Endothelial cell of umbilical vein (primary cell): ENCODE results near the gene VRK1. TPM values are rescaled to one million over a fixed set of nuclear protein-coding genes. Genes with fewer than 3 reads are reported as not detected.

Source experiments
- BruUV-seq: library from RNA; stranded (reverse); fragments of 400-500 nt; replicated peaks from 2 replicates; lab custom pipeline; 2021; lab: Mats Ljungman, UMichigan
- CTCF ChIA-PET: fragments of 300-600, 350-600 bp; sonication (Branson Sonifier 250); formaldehyde crosslinking; loops from one replicate; lab custom pipeline; 2021; ENCODE audit warnings: antibody characterized with exemption, inconsistent platforms; lab: Charles Lee
- POLR2A ChIA-PET: fragments of 300-600, 350-600 bp; sonication (Branson Sonifier 250); formaldehyde crosslinking; loops from one replicate; lab custom pipeline; 2021; ENCODE audit warnings: antibody characterized with exemption, inconsistent platforms; lab: Charles Lee
- DNase-seq: peaks from one replicate; pipeline ENCODE4 v3.0.0-alpha.2; 2011; ENCODE audit warnings: low read depth, low spot score
- FAIRE-seq: peaks from 2 replicates; lab custom pipeline; 2011; peaks lifted over from hg19 to GRCh38; lab: Jason Lieb, UNC
- H2AFZ ChIP-seq: 2 replicates; pipeline ENCODE4 v1.6.0; 2012; ENCODE audit warnings: low read depth, low read length, control low read depth, inconsistent platforms
- H3K27ac ChIP-seq: 2 replicates; pipeline ENCODE4 v1.5.1; 2011; ENCODE audit warnings: low read depth, mild to moderate bottlenecking, control low read depth, low read length, moderate library complexity; ENCODE audit not compliant: insufficient read depth
- H3K27me3 ChIP-seq, 2 experiments: 2 replicates each; pipeline versions ENCODE4 v1.6.0 to v1.6.1; 2011; ENCODE audit warnings: low read length in 2 of 2, mixed read lengths in 1 of 2; ENCODE audit not compliant: control insufficient read depth in 2 of 2, insufficient read depth in 2 of 2
- H3K36me3 ChIP-seq, 2 experiments: 2 replicates in 1 of 2; 3 replicates in 1 of 2; pipeline ENCODE4 v1.5.1; 2011; ENCODE audit warnings: low read length in 2 of 2, mild to moderate bottlenecking in 1 of 2, moderate library complexity in 1 of 2; ENCODE audit not compliant: control insufficient read depth in 2 of 2, insufficient read depth in 2 of 2; ENCODE audit errors: extremely low read depth in 1 of 2
- H3K4me1 ChIP-seq: 3 replicates; pipeline ENCODE4 v1.5.1; 2011; ENCODE audit warnings: mild to moderate bottlenecking, low read length; ENCODE audit not compliant: control insufficient read depth, insufficient read depth; ENCODE audit errors: extremely low read depth
- H3K4me2 ChIP-seq: 2 replicates; pipeline ENCODE4 v1.6.1; 2011; ENCODE audit warnings: low read length, control low read depth, mixed read lengths; ENCODE audit not compliant: insufficient read depth
- H3K4me3 ChIP-seq, 3 experiments: fragments of 200-600 bp in 1 of 3; sonication (generic), shearing (Covaris generic) in 1 of 3; replicated peaks in 1 of 3; 2 replicates each; pipeline ENCODE4 v1.5.1; 2011 to 2016; ENCODE audit warnings: control low read depth in 3 of 3, low read length in 3 of 3, mild to moderate bottlenecking in 2 of 3, inconsistent platforms in 1 of 3, low read depth in 1 of 3, moderate library complexity in 1 of 3; ENCODE audit not compliant: insufficient read depth in 1 of 3
- H3K79me2 ChIP-seq: 2 replicates; pipeline ENCODE4 v1.6.0; 2012; ENCODE audit warnings: low read length, inconsistent platforms; ENCODE audit not compliant: control insufficient read depth, insufficient read depth
- H3K9ac ChIP-seq: replicated peaks from 2 replicates; pipeline ENCODE3; 2011; ENCODE audit warnings: low read length, control low read depth; ENCODE audit not compliant: insufficient read depth; ENCODE audit errors: extremely low read depth
- H3K9me1 ChIP-seq: replicated peaks from 3 replicates; pipeline ENCODE4 v1.6.0; 2011; ENCODE audit warnings: mild to moderate bottlenecking, low read length; ENCODE audit not compliant: control insufficient read depth, insufficient read depth; ENCODE audit errors: extremely low read depth
- H3K9me3 ChIP-seq: replicated peaks from 2 replicates; pipeline ENCODE4 v1.5.1; 2012; ENCODE audit warnings: low read length, inconsistent platforms; ENCODE audit not compliant: control insufficient read depth, insufficient read depth
- H4K20me1 ChIP-seq: replicated peaks from 2 replicates; pipeline ENCODE3; 2011; ENCODE audit warnings: mild to moderate bottlenecking, low read length; ENCODE audit not compliant: control insufficient read depth, insufficient read depth; ENCODE audit errors: extremely low read depth
- EZH2 ChIP-seq: IDR thresholded peaks from 2 replicates; pipeline ENCODE4 v1.6.1; 2012; ENCODE audit warnings: borderline replicate concordance, low read depth, mild to moderate bottlenecking, moderate library complexity, low read length, inconsistent platforms; ENCODE audit not compliant: severe bottlenecking
- FOS ChIP-seq: IDR thresholded peaks from 2 replicates; pipeline ENCODE4 v1.6.1; 2011; ENCODE audit warnings: mild to moderate bottlenecking, low read length, moderate library complexity, borderline replicate concordance; ENCODE audit not compliant: insufficient read depth
- GATA2 ChIP-seq: IDR thresholded peaks from 2 replicates; pipeline ENCODE4 v1.7.0; 2011; ENCODE audit warnings: low read depth, mild to moderate bottlenecking, moderate library complexity, mixed read lengths, low read length; ENCODE audit not compliant: insufficient read length, insufficient read depth
- MYC ChIP-seq: IDR thresholded peaks from one replicate; pipeline ENCODE4 v1.6.1; 2011; ENCODE audit warnings: mild to moderate bottlenecking, low read depth, low read length
- POLR2A ChIP-seq: IDR thresholded peaks from 2 replicates; pipeline ENCODE4 v1.6.1; 2012; ENCODE audit warnings: low read depth, mild to moderate bottlenecking, control low read depth, low read length
- POLR2AphosphoS5 ChIP-seq: IDR thresholded peaks from 2 replicates; pipeline ENCODE4 v1.6.1; 2012; ENCODE audit warnings: low read depth, mild to moderate bottlenecking, control low read depth, low read length, moderate library complexity; ENCODE audit not compliant: insufficient read depth
- dilution Hi-C: fragments of 300-500 bp; cut with MboI; formaldehyde crosslinking; loops from one replicate; pipeline ENCODE4 v1.15.0; 2019; ENCODE audit warnings: low sequenced_read_pairs; ENCODE audit not compliant: extremely low pct_ligation_motif_present
- intact Hi-C: fragments of 100-400 bp; cut with micrococcal nuclease; formaldehyde crosslinking; loops from one replicate; pipeline ENCODE4 v1.10.0; 2022
- polyA plus RNA-seq, 4 experiments: library from polyadenylated mRNA; depleted of rRNA in 3 of 4; stranded (reverse) in 3 of 4; unstranded in 1 of 4; fragments of >200 nt; gene quantifications; 2 replicates each; pipeline versions ENCODE4 v1.2.1 to v1.2.3, GENCODE V29; 2011 to 2012; ENCODE audit warnings: missing spikeins in 1 of 4
- total RNA-seq: library from RNA; stranded (reverse); gene quantifications from 2 replicates; pipeline ENCODE4 v1.2.3, GENCODE V29; 2021
- TF ChIP-seq, protein P1 (sequence below), 2 donors: IDR thresholded peaks; 1 replicate in 1 of 2; 2 replicates in 1 of 2; pipeline ENCODE4 v1.5.1; 2011; ENCODE audit warnings: low read length in 2 of 2, mild to moderate bottlenecking in 2 of 2, moderate library complexity in 2 of 2, control low read depth in 1 of 2, inconsistent platforms in 1 of 2, low read depth in 1 of 2; ENCODE audit not compliant: insufficient read depth in 1 of 2; ENCODE audit errors: extremely low read depth in 1 of 2
- TF ChIP-seq, protein P2 (sequence below): IDR thresholded peaks from 2 replicates; pipeline ENCODE4 v1.6.1; 2011; ENCODE audit not compliant: insufficient read depth, insufficient read length

Gene VRK1
- total and polyA plus RNA-seq, 2 donors (not counting 3 experiments of a cell fraction or from before 2014, with no cell fraction given): 7.1 to 31.7 TPM

DNA sequence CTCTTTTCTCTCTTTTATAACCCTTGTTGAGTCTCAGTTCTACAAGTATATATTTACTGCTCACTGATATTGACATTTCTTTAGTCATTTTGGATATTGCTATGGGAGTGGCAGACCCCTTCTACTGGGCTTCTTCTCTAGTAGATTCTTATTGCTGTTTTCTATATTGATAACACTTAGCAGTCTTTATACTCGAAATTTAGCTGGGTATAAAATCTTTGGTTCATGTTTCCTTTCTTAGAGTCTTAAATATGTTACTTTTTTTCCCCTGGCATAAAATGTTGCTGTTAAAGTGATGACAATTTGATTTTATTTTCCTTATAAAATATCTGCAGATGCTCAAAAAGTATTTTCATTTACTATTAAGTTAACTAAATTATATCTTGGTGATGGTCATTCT is 32.6 kb downstream of the VRK1 start:
- Histone ChIP-seq H3K79me2 (peaks cover 73% of the 10 kb centered on the region), H3K9ac (no peak overlapping the region), H3K27me3 (no peaks in the 10 kb centered on the region), H3K36me3 (no peaks in the 10 kb centered on the region), H3K9me3 (no peaks in the 10 kb centered on the region), H2AFZ (no peak overlapping the region), H3K4me3 (no peak overlapping the region), H3K9me1 (no peaks in the 10 kb centered on the region), H4K20me1 (no peaks in the 10 kb centered on the region), H3K4me1 (no peaks in the 10 kb centered on the region), H3K27ac (no peak overlapping the region), H3K4me2 (no peak overlapping the region)
- dilution Hi-C loops: no loop called here
- DNase-seq (no peak), FAIRE-seq (no peak)
- intact Hi-C loops: loop anchor here (2.0 kb wide), 1 partner anchor 15 kb away; no protein-coding TSS in a partner anchor
- ChIA-PET CTCF (interaction anchor here (2.0 to 5.2 kb wide), 2 partner anchors 23 kb away, joined by 9 to 33 read pairs; no protein-coding TSS in a partner anchor), POLR2A (no interaction called here)
- TF ChIP-seq, protein P1, sequence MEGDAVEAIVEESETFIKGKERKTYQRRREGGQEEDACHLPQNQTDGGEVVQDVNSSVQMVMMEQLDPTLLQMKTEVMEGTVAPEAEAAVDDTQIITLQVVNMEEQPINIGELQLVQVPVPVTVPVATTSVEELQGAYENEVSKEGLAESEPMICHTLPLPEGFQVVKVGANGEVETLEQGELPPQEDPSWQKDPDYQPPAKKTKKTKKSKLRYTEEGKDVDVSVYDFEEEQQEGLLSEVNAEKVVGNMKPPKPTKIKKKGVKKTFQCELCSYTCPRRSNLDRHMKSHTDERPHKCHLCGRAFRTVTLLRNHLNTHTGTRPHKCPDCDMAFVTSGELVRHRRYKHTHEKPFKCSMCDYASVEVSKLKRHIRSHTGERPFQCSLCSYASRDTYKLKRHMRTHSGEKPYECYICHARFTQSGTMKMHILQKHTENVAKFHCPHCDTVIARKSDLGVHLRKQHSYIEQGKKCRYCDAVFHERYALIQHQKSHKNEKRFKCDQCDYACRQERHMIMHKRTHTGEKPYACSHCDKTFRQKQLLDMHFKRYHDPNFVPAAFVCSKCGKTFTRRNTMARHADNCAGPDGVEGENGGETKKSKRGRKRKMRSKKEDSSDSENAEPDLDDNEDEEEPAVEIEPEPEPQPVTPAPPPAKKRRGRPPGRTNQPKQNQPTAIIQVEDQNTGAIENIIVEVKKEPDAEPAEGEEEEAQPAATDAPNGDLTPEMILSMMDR (IDR thresholded peaks at IDR 0.05; ENCODE audit: extremely low read depth in 1 of 2, insufficient read depth in 1 of 2, low read depth in 1 of 2, low read length in 2 of 2): no peak
- TF ChIP-seq, protein P2, sequence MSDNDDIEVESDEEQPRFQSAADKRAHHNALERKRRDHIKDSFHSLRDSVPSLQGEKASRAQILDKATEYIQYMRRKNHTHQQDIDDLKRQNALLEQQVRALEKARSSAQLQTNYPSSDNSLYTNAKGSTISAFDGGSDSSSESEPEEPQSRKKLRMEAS: no peak
- TF ChIP-seq FOS (no peak), MYC (no peak), POLR2A (no peak)
- BruUV-seq: no TSS peak

DNA sequence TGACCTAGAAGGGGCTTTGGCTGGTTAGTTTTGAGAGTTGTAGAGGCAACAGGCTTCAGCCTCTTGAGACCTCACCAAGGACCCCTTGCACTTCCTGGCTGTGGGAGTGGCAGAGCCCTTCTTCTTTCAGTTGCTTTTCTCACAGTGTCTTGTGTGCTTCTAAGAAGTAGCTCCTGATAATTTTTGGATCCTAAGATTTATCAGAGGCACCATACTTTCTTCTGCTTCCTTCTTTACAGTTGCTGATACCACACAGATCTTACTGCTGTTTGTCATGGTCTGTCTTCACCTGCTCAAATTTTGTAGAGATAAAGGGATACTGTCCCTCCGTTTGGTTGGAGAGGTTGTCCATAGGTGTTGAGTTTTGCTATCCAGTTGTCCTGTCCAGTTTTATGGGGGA is 33.8 kb downstream of the VRK1 start:
- Histone ChIP-seq H3K79me2 (peaks cover 62% of the 10 kb centered on the region), H4K20me1 (no peaks in the 10 kb centered on the region), H3K27ac (no peak overlapping the region), H3K4me3 (no peak overlapping the region), H3K4me2 (no peak overlapping the region), H2AFZ (no peak overlapping the region), H3K9me1 (no peaks in the 10 kb centered on the region), H3K27me3 (no peaks in the 10 kb centered on the region), H3K4me1 (no peaks in the 10 kb centered on the region), H3K9ac (no peak overlapping the region), H3K36me3 (no peaks in the 10 kb centered on the region), H3K9me3 (no peaks in the 10 kb centered on the region)
- no peak for DNase-seq
- FAIRE-seq: no peak
- ChIA-PET CTCF (interaction anchor here (2.0 kb wide), 1 partner anchor 22 kb away, joined by 9 read pairs; no protein-coding TSS in a partner anchor), POLR2A (no interaction called here)
- intact Hi-C loops: loop anchor here (2.0 kb wide), 1 partner anchor 16 kb away; no protein-coding TSS in a partner anchor
- BruUV-seq: no TSS peak
- dilution Hi-C loops: no loop called here
- TF ChIP-seq MYC (no peak), EZH2 (no peak), FOS (no peak), POLR2A (no peak), GATA2 (no peak), POLR2AphosphoS5 (no peak)
